GM23248 (cell line): ENCODE measurements around the gene LYPD6B.

Experiments
- EZH2 ChIP-seq: fragments of 200-600 bp; sonication (generic); IDR thresholded peaks from 2 replicates; pipeline ENCODE4 v1.6.1; 2018; ENCODE audit warnings: antibody characterized with exemption, mild to moderate bottlenecking; ENCODE audit not compliant: insufficient read depth, poor library complexity, severe bottlenecking
- EZH2phosphoT487 ChIP-seq: fragments of 200-600 bp; sonication (generic); IDR thresholded peaks from 2 replicates; pipeline ENCODE4 v1.6.1; 2018; ENCODE audit warnings: antibody characterized with exemption, moderate library complexity, mild to moderate bottlenecking, low read depth; ENCODE audit not compliant: insufficient read depth

GRCh38 chr2:149059822-149060221 is 21.3 kb downstream of the LYPD6B start:
- TF ChIP-seq EZH2phosphoT487 (no peak), EZH2 (no peak)
